ENCODE measurements around the gene S100A14. TPM values are rescaled to one million over a fixed set of nuclear protein-coding genes. Genes with fewer than 3 reads are reported as not detected.

S100A14 gene
- total and polyA plus RNA-seq, 4 donors: 2.5 to 91.2 TPM; not detected in 2

GRCh38 chr1:153571706-153572105 is 44.4 kb downstream of the S100A14 start:
- intact Hi-C loops (cut with DNase I): loop anchor here (5.0 to 10.0 kb wide), 3 partner anchors 41 to 103 kb away; partner anchors contain the start of genes ILF2 (in 1 of the 2), NPR1 (in 1 of the 2), S100A14 (in 1 of the 2) and S100A16 (in 1 of the 2)
- Histone ChIP-seq H3K27me3 (ENCODE audit: control insufficient read depth in 1 of 2, insufficient read depth in 2 of 2, low read length in 1 of 2) (no peaks in the 10 kb centered on the region), H3K36me3 (ENCODE audit: control insufficient read depth in 1 of 2, insufficient read depth in 2 of 2, low read length in 1 of 2) (no peaks in the 10 kb centered on the region), H3K9me3 (ENCODE audit: control insufficient read depth, low read length) (no peaks in the 10 kb centered on the region), H3K4me1 (ENCODE audit: control insufficient read depth in 1 of 2, insufficient read depth in 2 of 2, low read length in 2 of 2) (no peaks in the 10 kb centered on the region), H3K27ac (ENCODE audit: low read depth in 1 of 2, low read length in 2 of 2) (peak overlapping the region in 1 of 2 donors; percentile 52), H3K4me3 (ENCODE audit: low read length in 2 of 2) (no peak overlapping the region)
- 72 to 83% methylated on average over 7 of the region's 7 CpGs for WGBS, 2 donors
- DNase-seq (no peak), ATAC-seq (ENCODE audit: low FRiP score) (no peak)

- DNase-seq (no peak), ATAC-seq (ENCODE audit: low FRiP score) (no peak)
- H3K36me3 ChIP-seq (ENCODE audit: control insufficient read depth in 1 of 2, insufficient read depth in 2 of 2, low read length in 1 of 2): no peaks in the 10 kb centered on the region
- H3K4me1 ChIP-seq (ENCODE audit: control insufficient read depth in 1 of 2, insufficient read depth in 2 of 2, low read length in 2 of 2): no peaks in the 10 kb centered on the region
- H3K27ac ChIP-seq (ENCODE audit: low read depth in 1 of 2, low read length in 2 of 2): no peak overlapping the region
- no peaks in the 10 kb centered on the region for H3K9me3 ChIP-seq (ENCODE audit: control insufficient read depth, low read length)
- no peak overlapping the region for H3K4me3 ChIP-seq (ENCODE audit: low read length in 2 of 2)
- 94 to 97% methylated on average over 5 of the region's 5 CpGs for WGBS, 2 donors
- H3K27me3 ChIP-seq (ENCODE audit: control insufficient read depth in 1 of 2, insufficient read depth in 2 of 2, low read length in 1 of 2): no peaks in the 10 kb centered on the region
- intact Hi-C loops (cut with DNase I): loop anchor here (5.0 to 10.0 kb wide), 3 partner anchors 41 to 104 kb away; partner anchors contain the start of genes ILF2 (in 1 of the 2), NPR1 (in 1 of the 2), S100A14 (in 1 of the 2) and S100A16 (in 1 of the 2)
These were observed 45.3 kb downstream of the S100A14 start for GRCh38 chr1:153570874-153571273.

- H3K36me3 ChIP-seq (ENCODE audit: control insufficient read depth in 1 of 2, insufficient read depth in 2 of 2, low read length in 1 of 2): no peaks in the 10 kb centered on the region
- H3K27me3 ChIP-seq (ENCODE audit: control insufficient read depth in 1 of 2, insufficient read depth in 2 of 2, low read length in 1 of 2): no peaks in the 10 kb centered on the region
- DNase-seq: no peak
- intact Hi-C loops (cut with DNase I): loop anchor here in 1 of 2 donors (1.0 to 2.0 kb wide), 2 partner anchors 37 to 58 kb away; no protein-coding TSS in a partner anchor
- no peak overlapping the region for H3K4me3 ChIP-seq (ENCODE audit: low read length in 2 of 2)
- H3K27ac ChIP-seq (ENCODE audit: low read depth in 1 of 2, low read length in 2 of 2): no peak overlapping the region
- ATAC-seq (ENCODE audit: low FRiP score): no peak
- 89 to 90% methylated on average over 8 of the region's 8 CpGs for WGBS, 2 donors
- no peaks in the 10 kb centered on the region for H3K9me3 ChIP-seq (ENCODE audit: control insufficient read depth, low read length)
- no peaks in the 10 kb centered on the region for H3K4me1 ChIP-seq (ENCODE audit: control insufficient read depth in 1 of 2, insufficient read depth in 2 of 2, low read length in 2 of 2)
These were observed 46.7 kb downstream of the S100A14 start for GRCh38 chr1:153569465-153569864.

GRCh38 chr1:153568367-153569099 is 47.6 kb downstream of the S100A14 start:
- peak; percentile 71 for ATAC-seq (ENCODE audit: low FRiP score)
- whole genome bisulfite sequencing, 2 donors: 6% methylated on average over 25 of the region's 25 CpGs
- peak overlapping the region in 1 of 2 donors; percentile 6 for H3K4me3 ChIP-seq (ENCODE audit: low read length in 2 of 2)
- H3K27me3 ChIP-seq (ENCODE audit: control insufficient read depth in 1 of 2, insufficient read depth in 2 of 2, low read length in 1 of 2): no peaks in the 10 kb centered on the region
- H3K36me3 ChIP-seq (ENCODE audit: control insufficient read depth in 1 of 2, insufficient read depth in 2 of 2, low read length in 1 of 2): no peaks in the 10 kb centered on the region
- H3K4me1 ChIP-seq (ENCODE audit: control insufficient read depth in 1 of 2, insufficient read depth in 2 of 2, low read length in 2 of 2): no peaks in the 10 kb centered on the region
- peak overlapping the region; percentile 17 to 60 for H3K27ac ChIP-seq (ENCODE audit: low read depth in 1 of 2, low read length in 2 of 2)
- peak; percentile 92 to 97 for DNase-seq
- intact Hi-C loops (cut with DNase I): loop anchor here (1.0 to 2.0 kb wide), 3 partner anchors 35 to 57 kb away; no protein-coding TSS in a partner anchor
- H3K9me3 ChIP-seq (ENCODE audit: control insufficient read depth, low read length): no peaks in the 10 kb centered on the region

- Histone ChIP-seq H3K27me3 (ENCODE audit: control insufficient read depth in 1 of 2, insufficient read depth in 2 of 2, low read length in 1 of 2) (no peaks in the 10 kb centered on the region), H3K27ac (ENCODE audit: low read depth in 1 of 2, low read length in 2 of 2) (peak overlapping the region; percentile 17 to 60), H3K9me3 (ENCODE audit: control insufficient read depth, low read length) (no peaks in the 10 kb centered on the region), H3K4me1 (ENCODE audit: control insufficient read depth in 1 of 2, insufficient read depth in 2 of 2, low read length in 2 of 2) (no peaks in the 10 kb centered on the region), H3K36me3 (ENCODE audit: control insufficient read depth in 1 of 2, insufficient read depth in 2 of 2, low read length in 1 of 2) (no peaks in the 10 kb centered on the region), H3K4me3 (ENCODE audit: low read length in 2 of 2) (peak overlapping the region in 1 of 2 donors; percentile 6)
- DNase-seq (no peak), ATAC-seq (ENCODE audit: low FRiP score) (no peak)
- intact Hi-C loops (cut with DNase I): loop anchor here (1.0 to 2.0 kb wide), 3 partner anchors 34 to 56 kb away; no protein-coding TSS in a partner anchor
- WGBS, 2 donors: 61 to 62% methylated on average over 22 of the region's 22 CpGs
These were observed 48.3 kb downstream of the S100A14 start for GRCh38 chr1:153567621-153568366.

- Histone ChIP-seq H3K4me3 (ENCODE audit: low read length in 2 of 2) (no peak overlapping the region), H3K27me3 (ENCODE audit: control insufficient read depth in 1 of 2, insufficient read depth in 2 of 2, low read length in 1 of 2) (no peaks in the 10 kb centered on the region), H3K27ac (ENCODE audit: low read depth in 1 of 2, low read length in 2 of 2) (peak overlapping the region; percentile 89), H3K4me1 (ENCODE audit: control insufficient read depth in 1 of 2, insufficient read depth in 2 of 2, low read length in 2 of 2) (no peaks in the 10 kb centered on the region), H3K9me3 (ENCODE audit: control insufficient read depth, low read length) (no peaks in the 10 kb centered on the region), H3K36me3 (ENCODE audit: control insufficient read depth in 1 of 2, insufficient read depth in 2 of 2, low read length in 1 of 2) (no peaks in the 10 kb centered on the region)
- intact Hi-C loops (cut with DNase I): no loop called here
- ATAC-seq (ENCODE audit: low FRiP score): peak; percentile 94
- 23 to 25% methylated on average over 16 of the region's 16 CpGs for WGBS, 2 donors
- peak; percentile 98 for DNase-seq
These were observed 49.4 kb downstream of the S100A14 start for GRCh38 chr1:153566414-153567371.

- Histone ChIP-seq H3K36me3 (ENCODE audit: control insufficient read depth in 1 of 2, insufficient read depth in 2 of 2, low read length in 1 of 2) (no peaks in the 10 kb centered on the region), H3K4me3 (ENCODE audit: low read length in 2 of 2) (no peak within 1 kb of the TSS), H3K4me1 (ENCODE audit: control insufficient read depth in 1 of 2, insufficient read depth in 2 of 2, low read length in 2 of 2) (no peaks in the 10 kb centered on the region), H3K27me3 (ENCODE audit: control insufficient read depth in 1 of 2, insufficient read depth in 2 of 2, low read length in 1 of 2) (no peaks in the 10 kb centered on the region), H3K9me3 (ENCODE audit: control insufficient read depth, low read length) (no peaks in the 10 kb centered on the region), H3K27ac (ENCODE audit: low read depth in 1 of 2, low read length in 2 of 2) (peak within 1 kb of the TSS; percentile 89)
- intact Hi-C loops (cut with DNase I): no loop called here
- WGBS, 2 donors: 11% methylated on average over 7 to 8 of the region's 8 CpGs
- peak; percentile 73 for ATAC-seq (ENCODE audit: low FRiP score)
- DNase-seq: peak; percentile 85 to 91
These were observed 50.4 kb downstream of the S100A14 start, which contains the start of gene S100A2 for GRCh38 chr1:153565529-153566374. Gene S100A2 (minus strand): TSS chr1:153565844. CDS start chr1:153563877, 1,967 bp downstream.
